ENCODE measurements around the gene S100A3. TPM values are rescaled to one million over a fixed set of nuclear protein-coding genes. Genes with fewer than 3 reads are reported as not detected.
"Not testable (repeated sequence)": the region's sequence is repeated elsewhere in the genome, so short reads cannot be mapped to it uniquely, and the experiment has no call there.

S100A3 gene
- total and polyA plus RNA-seq, 2 of the 8 experiments (the other 6 are each of a cell fraction or from before 2014, with no cell fraction given): 0.26 to 0.47 TPM

GRCh38 chr1:153582836-153583235, 33.8 kb upstream of the S100A3 start:
- H3K4me3 ChIP-seq (ENCODE audit: extremely low read depth in 1 of 4, insufficient read depth in 2 of 4, low read depth in 3 of 4, low read length in 4 of 4); H4K8ac ChIP-seq (ENCODE audit: extremely low read depth, insufficient read depth, low read length); CTCF ChIA-PET (ENCODE audit: partially characterized antibody); H3K36me3 ChIP-seq (ENCODE audit: control insufficient read depth in 2 of 4, insufficient read depth in 4 of 4, low read length in 3 of 4); H3K27ac ChIP-seq (ENCODE audit: low read depth, low read length); H3K4me1 ChIP-seq (replicated peaks in 1 of 4; ENCODE audit: control insufficient read depth in 3 of 4, insufficient read depth in 4 of 4, low read length in 3 of 4); H3K23me2 ChIP-seq (ENCODE audit: low read depth, low read length); H2BK5ac ChIP-seq (ENCODE audit: low read depth, low read length); H3K9me3 ChIP-seq (ENCODE audit: insufficient read depth in 2 of 2, low read depth in 1 of 2, low read length in 1 of 2); H3K18ac ChIP-seq (ENCODE audit: extremely low read depth, low read length); H3K56ac ChIP-seq (replicated peaks; ENCODE audit: insufficient read length, low read depth, low read length); H4K91ac ChIP-seq (replicated peaks; ENCODE audit: insufficient read length, low read length); FAIRE-seq; H3K79me2 ChIP-seq (ENCODE audit: control insufficient read depth in 1 of 2, insufficient read depth in 2 of 2, low read length in 2 of 2); H2AK5ac ChIP-seq (ENCODE audit: low read depth, low read length); H3K79me1 ChIP-seq (ENCODE audit: low read depth, low read length); H2BK12ac ChIP-seq (ENCODE audit: low read depth, low read length); H2BK15ac ChIP-seq (ENCODE audit: low read length); H3K4me2 ChIP-seq (ENCODE audit: insufficient read depth in 1 of 2, low read depth in 2 of 2, low read length in 2 of 2); H2BK20ac ChIP-seq (ENCODE audit: low read length); H2BK120ac ChIP-seq (replicated peaks; ENCODE audit: low read depth, low read length); POLR2A ChIA-PET (ENCODE audit: partially characterized antibody); H4K5ac ChIP-seq (ENCODE audit: insufficient read length, low read depth, low read length); H4K20me1 ChIP-seq (replicated peaks in 1 of 2; ENCODE audit: control insufficient read depth in 1 of 2, insufficient read depth in 2 of 2, low read length in 2 of 2); H3K27me3 ChIP-seq (replicated peaks in 1 of 4; ENCODE audit: control insufficient read depth in 3 of 4, extremely low read depth in 1 of 4, insufficient read depth in 3 of 4, low read length in 3 of 4); H3K4ac ChIP-seq (replicated peaks; ENCODE audit: insufficient read length, low read depth, low read length); H3K9ac ChIP-seq (replicated peaks in 1 of 4; ENCODE audit: extremely low read depth in 1 of 4, low read depth in 3 of 4, low read length in 3 of 4); DNase-seq (ENCODE audit: low read depth in 1 of 2, low spot score in 2 of 2); H3K23ac ChIP-seq (ENCODE audit: insufficient read length); H2AFZ ChIP-seq (ENCODE audit: low read length); H3K14ac ChIP-seq (ENCODE audit: insufficient read length): not testable (repeated sequence)
- no CpG with 5 or more reads among the region's 34 CpGs for WGBS, 2 experiments (ENCODE audit: extremely low coverage in 1 of 2, insufficient coverage in 1 of 2, insufficient read length in 1 of 2, insufficient replicate concordance in 2 of 2, low coverage in 1 of 2, low lambda C conversion rate in 2 of 2, missing lambda C conversion rate in 1 of 2)

Data from H1 (cell line).